Kidney tubule cell (primary cell): ENCODE results near the gene PXDC1.

Source experiments
- DNase-seq: peaks from one replicate; pipeline ENCODE4 v3.0.0-alpha.2; 2018; ENCODE audit warnings: low spot score

The PXDC1 gene

DNA sequence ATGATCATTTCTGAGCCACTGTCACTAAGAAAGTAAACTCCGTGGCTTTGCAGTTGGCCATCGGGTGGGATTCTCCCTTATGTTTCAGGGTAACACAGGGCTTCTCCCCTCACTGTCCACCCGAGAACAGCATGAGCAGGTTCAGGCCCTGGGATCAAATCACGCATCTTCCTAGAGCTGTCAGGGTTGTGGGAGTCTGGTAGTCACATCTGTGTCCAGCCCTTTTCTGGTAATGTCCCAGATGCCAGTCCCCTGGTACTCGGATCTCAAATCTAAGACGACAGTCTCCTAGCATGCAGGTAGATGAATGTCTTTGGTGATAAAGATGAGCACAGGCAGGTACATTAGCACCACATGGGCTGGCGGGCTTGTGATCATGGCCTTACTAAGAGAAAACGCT is 4.8 kb downstream of the PXDC1 start:
- DNase-seq = no peak

DNA sequence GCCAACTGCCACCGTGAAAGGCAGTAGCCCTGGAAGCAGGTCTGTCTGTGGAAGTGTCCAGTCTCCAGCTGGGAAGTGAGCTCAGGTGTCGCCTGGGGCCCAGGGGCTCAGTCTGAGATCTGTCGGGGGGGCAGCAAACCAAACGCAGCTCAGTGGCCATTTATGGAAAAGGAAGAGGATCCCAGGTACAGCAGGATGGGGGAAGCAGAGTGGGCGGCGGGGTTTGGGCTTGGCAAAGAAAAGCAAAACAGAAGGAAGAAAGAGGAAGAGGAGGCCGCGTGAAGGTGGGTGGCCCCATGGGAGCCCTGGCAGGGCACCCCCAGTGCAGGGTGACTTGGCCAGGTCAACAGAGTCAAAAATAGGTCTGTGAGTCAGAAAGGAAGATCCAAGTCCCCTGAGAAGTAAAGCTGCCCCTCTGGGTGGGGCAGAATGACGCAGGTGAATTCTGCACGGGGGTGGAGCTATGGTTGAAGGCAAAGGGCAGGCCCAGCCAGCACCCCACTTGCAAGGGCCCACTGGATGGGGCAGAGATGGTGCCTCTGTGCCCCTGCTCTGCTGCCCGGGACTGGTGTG is 5.3 kb downstream of the PXDC1 start:
- no peak for DNase-seq

GRCh38 chr6:3745566-3746118 is 5.9 kb downstream of the PXDC1 start:
- no peak for DNase-seq

DNA sequence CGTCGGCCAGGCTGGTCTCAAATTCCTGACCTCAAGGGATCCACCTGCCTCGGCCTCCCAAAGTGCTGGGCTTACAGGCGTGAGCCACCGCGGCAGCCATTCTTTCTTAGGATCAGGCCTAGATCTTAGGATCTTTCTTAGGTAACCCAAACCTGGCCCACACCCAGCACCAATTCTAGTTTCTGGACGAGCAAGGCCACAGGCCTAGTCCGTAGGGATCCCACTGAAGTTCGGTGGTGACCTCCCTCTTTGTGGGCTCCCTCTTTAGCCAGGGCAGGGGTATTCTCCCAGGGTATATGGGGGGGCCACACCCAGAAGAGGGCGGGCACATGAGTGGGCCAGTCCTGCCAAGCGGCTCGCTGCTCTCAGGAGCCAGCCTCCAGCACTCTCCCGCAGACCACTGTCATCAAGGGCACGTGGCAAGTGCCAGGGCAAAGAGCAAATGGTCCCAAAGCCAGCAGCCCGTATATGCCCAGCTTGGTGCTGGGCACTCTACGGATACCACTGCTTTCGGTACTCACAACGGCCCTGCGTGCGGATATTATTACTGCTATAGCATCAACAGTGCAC is 6.5 kb downstream of the PXDC1 start:
- no peak for DNase-seq

DNA sequence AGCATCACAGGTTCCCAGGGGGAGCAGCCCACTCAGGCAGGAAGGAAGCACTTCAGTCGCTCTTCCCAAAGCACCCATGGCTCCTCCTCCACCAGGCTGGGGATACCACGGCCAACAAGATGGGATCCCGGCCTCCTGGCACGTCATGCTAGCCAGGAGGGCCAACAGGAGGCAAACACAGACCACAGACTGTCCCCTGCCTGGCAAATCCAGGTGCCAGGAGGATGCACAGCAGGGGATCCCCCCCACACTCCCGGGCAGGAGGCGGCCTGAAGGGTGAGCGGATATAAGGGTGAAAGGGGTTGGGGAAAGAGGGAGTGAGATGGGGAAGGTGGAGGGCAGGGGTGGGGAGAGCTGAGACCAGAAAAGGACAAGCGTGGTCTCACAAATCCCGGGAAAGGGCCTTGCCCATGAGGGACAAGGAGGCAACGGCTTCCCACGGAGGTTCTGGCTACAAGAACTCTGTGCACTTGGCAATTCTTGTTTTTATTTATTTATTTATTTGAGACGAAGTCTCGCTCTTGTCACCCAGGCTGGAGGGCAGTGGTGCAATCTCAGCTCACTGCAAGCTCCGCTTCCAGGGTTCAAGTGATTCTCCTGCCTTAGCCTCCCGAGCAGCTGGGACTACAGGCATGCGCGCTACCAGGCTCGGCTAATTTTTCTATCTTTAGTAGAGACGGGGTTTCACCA is 7.2 kb downstream of the PXDC1 start:
- DNase-seq = no peak

DNA sequence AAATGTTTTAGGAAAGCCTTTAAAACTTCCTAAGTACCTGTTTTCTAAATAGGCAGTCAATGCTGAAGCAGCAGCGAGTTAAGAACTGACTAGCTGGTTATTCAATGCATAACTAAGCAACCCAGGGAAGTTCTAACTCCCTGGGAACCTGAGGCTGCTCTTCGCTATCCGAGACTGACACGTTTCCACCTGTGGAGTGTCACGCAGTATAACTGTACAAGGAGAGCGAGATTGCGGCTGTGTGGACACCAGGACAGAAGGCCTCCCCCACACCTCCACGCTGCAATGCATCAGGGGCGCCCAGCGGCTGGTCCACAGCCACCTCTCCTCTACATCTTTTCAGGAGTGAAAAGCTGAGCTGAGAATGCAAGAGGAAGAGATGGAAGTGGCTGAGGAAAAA is 8.0 kb downstream of the PXDC1 start:
- DNase-seq = no peak

DNA sequence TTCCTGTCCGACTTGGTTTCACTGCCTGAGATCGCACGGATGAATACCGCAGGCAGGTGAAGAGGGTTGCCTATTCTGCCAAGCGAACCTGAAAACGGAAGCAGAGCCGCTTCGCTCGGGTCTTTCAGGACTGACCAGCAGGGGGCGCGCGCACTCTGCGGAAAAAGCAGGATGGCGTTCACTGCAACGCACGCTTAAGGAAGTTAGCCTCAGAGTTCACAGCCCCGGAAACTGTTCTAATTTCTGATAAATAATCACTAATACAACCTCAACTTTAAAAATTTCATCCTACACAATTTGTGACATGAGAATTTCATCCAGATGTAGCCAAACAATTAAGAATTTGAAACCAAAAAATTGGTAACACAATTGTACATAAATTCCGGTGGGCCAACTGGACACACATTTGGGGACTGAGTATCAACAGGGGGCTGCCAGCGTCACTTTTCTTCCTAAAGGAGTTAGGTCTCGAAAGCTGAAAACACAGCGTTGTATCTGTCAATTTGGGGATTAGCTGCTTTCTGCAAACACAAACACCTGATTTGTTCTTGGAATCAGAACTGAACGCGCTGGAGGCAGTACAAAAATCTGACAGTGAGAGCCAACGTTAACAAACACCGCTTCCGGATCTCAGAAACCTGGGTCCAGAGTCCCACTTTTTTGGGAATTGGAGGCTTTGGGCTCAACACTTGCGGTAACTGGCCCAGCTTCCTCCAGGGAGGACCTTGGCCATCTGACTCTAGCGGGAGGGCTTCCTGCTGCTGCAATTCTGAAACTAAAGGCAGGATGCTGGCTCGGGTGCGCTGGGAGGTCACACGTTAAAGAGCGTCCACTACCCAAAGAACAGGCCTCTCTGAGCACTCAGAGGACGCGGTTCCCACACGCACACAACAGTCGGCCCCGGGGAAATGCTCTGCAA is 8.8 kb downstream of the PXDC1 start:
- DNase-seq = peak; percentile 85

- no peak for DNase-seq
Measured at GRCh38 chr6:3742076-3742425, 9.5 kb downstream of the PXDC1 start.

GRCh38 chr6:3741477-3741871 is 10.0 kb downstream of the PXDC1 start:
- DNase-seq = no peak

GRCh38 chr6:3740551-3741476 is 10.7 kb downstream of the PXDC1 start:
- no peak for DNase-seq

DNA sequence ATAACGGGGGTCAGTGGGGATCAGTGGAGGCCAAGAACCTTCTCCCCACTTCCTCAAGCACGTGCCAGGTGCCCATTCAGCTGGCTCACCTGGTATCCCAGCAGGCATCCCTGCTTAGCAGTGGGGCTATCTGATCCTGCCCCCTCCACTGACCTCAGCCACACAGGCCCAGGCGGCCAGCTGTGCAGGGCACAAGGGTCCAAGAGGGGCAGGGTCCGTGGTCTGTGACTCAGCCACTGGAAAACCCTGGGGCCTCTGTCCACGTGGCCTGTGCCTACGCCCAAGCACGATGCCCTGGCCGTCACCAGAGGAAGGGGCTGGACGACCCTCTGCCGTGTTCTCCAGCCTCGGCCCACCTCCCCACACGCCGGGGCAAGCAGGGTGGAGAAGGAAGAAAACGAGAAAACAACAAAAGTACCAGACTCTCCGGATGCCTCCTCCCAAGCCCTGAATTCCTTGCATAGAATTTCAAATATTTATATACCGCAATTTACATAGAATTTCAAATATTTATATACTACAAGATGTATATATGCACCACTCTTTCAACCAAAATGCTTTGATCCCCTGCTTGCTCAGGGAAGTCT is 12.1 kb downstream of the PXDC1 start:
- DNase-seq = no peak

- no peak for DNase-seq
Measured at GRCh38 chr6:3738381-3739131, 13.0 kb downstream of the PXDC1 start.

GRCh38 chr6:3737831-3738210 is 13.7 kb downstream of the PXDC1 start:
- no peak for DNase-seq

GRCh38 chr6:3737149-3737830 is 14.2 kb downstream of the PXDC1 start:
- DNase-seq = no peak

- DNase-seq = no peak
Measured at GRCh38 chr6:3735029-3735605, 16.4 kb downstream of the PXDC1 start.

- no peak for DNase-seq
Measured at GRCh38 chr6:3734023-3734422, 17.5 kb downstream of the PXDC1 start.

DNA sequence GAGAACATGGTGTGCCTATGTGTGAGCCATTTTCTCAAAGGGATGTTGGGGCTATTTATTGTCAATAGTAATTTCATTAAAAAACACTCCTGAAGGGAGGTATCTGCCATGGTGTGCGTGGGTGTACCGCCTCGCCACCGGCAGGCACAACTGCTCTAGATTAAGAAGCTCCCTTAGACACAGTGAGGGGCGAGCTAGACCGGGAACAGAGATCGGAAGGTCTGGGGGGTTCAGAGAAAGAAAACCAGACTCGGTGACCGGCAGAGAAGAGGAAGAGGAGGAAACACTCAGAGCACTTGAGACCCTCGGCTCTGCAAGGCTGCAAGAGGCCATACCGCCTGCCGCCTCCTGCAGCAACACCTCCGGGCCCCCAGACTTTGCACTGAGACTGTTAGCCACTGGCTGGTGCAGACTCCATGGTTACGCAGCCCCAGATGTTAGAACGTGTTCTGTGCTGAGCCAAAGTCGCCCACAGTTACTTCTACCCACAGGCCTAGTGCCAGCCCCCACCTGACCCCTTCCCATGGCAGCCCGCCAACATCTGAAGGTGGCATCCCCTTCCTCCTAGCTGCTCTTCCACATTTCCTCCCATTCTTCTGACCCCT is 18.1 kb downstream of the PXDC1 start:
- no peak for DNase-seq

- DNase-seq = peak; percentile 71
Measured at GRCh38 chr6:3732345-3733141, 19.0 kb downstream of the PXDC1 start.
